H1 (cell line): ENCODE measurements around the gene MAD2L1. TPM values are rescaled to one million over a fixed set of nuclear protein-coding genes. Genes with fewer than 3 reads are reported as not detected.

Experiments used
- CBX5 ChIP-seq: fragments of 300-800, 300-1000 bp; sonication (generic); IDR thresholded peaks from 2 replicates; pipeline ENCODE4 v1.7.1; 2016; ENCODE audit warnings: antibody characterized with exemption, low read length, low read depth
- GTF2F1 ChIP-seq: IDR thresholded peaks from 2 replicates; pipeline ENCODE4 v1.6.1; 2012; ENCODE audit warnings: low read depth, low read length, improper control_type of control experiment, borderline replicate concordance
- POLR2AphosphoS5 ChIP-seq: IDR thresholded peaks from 2 replicates; pipeline ENCODE4 v1.6.1; 2011; ENCODE audit warnings: low read depth, low read length
- POU5F1 ChIP-seq: IDR thresholded peaks from 2 replicates; pipeline ENCODE4 v1.6.1; 2011; ENCODE audit warnings: low read depth, mild to moderate bottlenecking, low read length, moderate library complexity
- RFX5 ChIP-seq: IDR thresholded peaks from 2 replicates; pipeline ENCODE4 v1.6.1; 2011; ENCODE audit warnings: low read depth, low read length, improper control_type of control experiment, borderline replicate concordance
- SIN3A ChIP-seq, 2 experiments: IDR thresholded peaks in 1 of 2; conservative IDR thresholded peaks in 1 of 2; 2 replicates each; pipeline ENCODE4 v1.6.1; 2011 to 2012; ENCODE audit warnings: low read length in 2 of 2, improper control_type of control experiment in 1 of 2, low read depth in 1 of 2, mild to moderate bottlenecking in 1 of 2
- polyA plus RNA-seq, 7 experiments: library from polyadenylated mRNA; depleted of rRNA in 3 of 7; stranded (reverse) in 5 of 7; unstranded in 2 of 7; fragments of >200 nt in 5 of 7; fragments of 200-250 nt in 2 of 7; gene quantifications; 1 replicate in 5 of 7; 2 replicates in 1 of 7; 4 replicates in 1 of 7; pipeline versions ENCODE4 v1.2.1 to v1.2.3, GENCODE V29; 2011 to 2013; ENCODE audit warnings: missing spikeins in 2 of 7, mixed read lengths in 2 of 7
- total RNA-seq: library from RNA; stranded (reverse); fragmentation: NEBNext Ultra II Directional; extraction: Animal tissue kit (Norgen Biotek cat#: 25700); gene quantifications from 2 replicates; pipeline ENCODE4 v1.2.1, GENCODE V29; 2021

The MAD2L1 gene
- total and polyA plus RNA-seq, 2 of the 8 experiments (the other 6 are each of a cell fraction or from before 2014, with no cell fraction given): 51.1 to 88.1 TPM

DNA sequence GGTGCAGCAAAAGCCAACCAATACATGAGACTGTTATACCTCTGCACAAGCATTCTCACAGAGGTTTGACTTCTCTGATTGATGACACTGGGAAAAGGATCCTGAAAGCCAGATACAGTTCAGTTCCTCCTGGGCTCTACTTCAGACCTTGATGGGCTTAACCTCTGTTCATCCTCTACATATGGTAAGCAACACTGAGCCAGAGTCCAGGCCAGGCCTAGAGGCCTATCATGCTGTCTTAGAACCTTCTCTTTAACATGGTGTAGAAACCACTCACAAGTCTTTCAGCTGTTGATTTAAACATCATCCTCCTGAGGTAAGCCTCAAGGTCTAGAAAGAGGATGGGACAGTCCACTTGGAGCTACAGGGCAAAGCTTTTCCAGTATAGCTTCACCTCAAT is 9.2 kb downstream of the MAD2L1 start (continued):
- no peak for TF ChIP-seq GTF2F1
- TF ChIP-seq SIN3A (conservative IDR thresholded peaks at IDR 0.05 in 1 of 2, IDR thresholded peaks at IDR 0.05 in 1 of 2; ENCODE audit: low read depth in 1 of 2, low read length in 2 of 2): no peak
- no peak for TF ChIP-seq RFX5
- TF ChIP-seq POU5F1: no peak
- no peak for TF ChIP-seq POLR2AphosphoS5
- TF ChIP-seq CBX5: no peak
